HG03103 (cell line): ENCODE data around the gene CSF1R.
"Not testable (repeated sequence)": the region's sequence is repeated elsewhere in the genome, so short reads cannot be mapped to it uniquely, and the experiment has no call there.

Experiments used
- ATAC-seq: cut with Tn5 transposase; IDR thresholded peaks from one replicate; pipeline ENCODE4 v1.9.1; 2021; ENCODE audit warnings: low read depth; ENCODE audit not compliant: unreplicated experiment

Gene CSF1R

DNA sequence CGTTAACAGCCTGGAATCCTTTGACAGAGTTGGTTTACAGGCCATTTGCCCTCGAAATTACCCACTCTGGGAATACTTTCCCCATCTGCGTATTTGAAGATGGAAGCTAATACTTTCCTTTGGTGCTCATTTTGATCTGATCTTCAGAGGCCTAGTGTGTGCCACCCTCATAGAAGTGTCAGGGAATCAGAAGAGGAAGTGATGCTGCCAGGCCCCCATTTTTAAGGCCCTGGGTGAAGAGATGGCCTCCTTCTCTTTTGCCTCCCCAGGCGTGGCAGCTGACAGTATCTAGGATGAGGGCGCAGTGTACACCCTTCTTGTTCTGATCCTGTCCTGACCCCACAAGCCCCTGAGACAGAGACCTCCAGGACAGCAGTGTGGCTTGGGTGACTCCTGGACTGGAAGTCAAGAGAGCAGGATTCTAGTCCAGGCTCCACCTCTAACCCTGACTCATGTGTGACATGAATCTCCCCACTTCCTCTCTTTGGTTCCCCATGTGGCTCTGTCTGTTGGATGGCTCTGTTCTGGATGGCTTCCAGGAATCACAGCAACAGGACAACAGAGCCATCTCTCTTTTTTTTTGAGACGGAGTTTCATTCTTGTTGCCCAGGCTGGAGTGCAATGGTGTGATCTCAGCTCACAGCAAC is 27.8 kb downstream of the CSF1R start:
- no peak for ATAC-seq

DNA sequence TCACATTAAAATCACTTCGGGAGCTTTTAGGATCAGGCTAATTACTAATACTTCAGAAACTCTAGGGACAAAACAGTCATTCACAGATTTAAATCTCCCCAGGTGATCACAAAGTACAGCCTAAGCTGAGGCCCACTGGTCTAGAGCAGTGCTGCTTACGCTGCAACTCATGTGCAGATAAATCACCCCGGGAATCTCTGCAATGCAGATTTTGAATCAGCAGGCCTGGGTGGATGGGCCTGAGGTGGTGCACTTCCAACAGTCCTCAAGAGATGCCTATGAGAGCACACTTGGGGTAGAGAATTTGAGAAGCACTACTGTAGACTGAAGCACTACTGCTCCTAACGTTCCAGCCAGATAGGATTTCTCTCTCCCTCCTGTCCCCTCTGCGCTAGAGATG is 28.4 kb downstream of the CSF1R start:
- ATAC-seq: no peak

DNA sequence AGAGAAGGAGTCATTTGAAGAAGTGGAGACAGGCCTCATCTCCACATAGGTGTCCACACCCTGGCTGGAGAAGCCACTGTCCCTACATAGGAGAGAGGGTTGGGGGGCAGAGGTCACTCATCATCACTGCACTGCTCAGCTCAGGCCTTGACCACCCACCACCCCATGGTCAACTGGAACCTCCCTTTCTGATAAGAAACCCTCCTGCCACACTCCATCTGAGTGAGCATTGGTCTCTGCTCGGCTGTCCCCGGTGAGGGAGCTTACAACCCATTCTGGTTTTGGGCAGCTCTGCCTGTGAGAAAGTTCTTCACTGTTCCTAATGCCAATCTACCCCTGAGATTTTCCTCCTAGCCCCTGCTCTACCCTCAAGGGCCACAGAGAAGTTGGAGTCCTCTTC is 28.8 kb downstream of the CSF1R start:
- no peak for ATAC-seq

DNA sequence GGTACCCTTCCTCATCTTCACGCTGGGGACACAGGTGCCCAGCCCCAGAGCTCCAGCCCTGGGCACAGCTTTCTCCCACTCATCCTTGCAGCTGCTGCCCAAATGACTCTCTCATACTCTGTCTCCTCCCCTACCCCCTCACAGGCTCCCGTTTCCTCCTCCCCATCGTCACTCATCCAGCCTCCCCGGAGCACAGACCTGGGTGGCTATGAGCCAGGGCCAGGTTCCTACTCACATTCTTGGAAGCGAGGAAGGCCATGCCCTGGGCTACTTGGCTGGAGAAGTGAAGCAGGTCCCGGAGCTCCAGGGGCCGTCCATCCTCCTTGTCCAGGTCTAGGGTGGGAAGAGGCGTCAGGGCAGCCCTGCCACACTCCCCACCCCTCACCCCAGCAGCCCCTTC is 29.3 kb downstream of the CSF1R start:
- ATAC-seq: no peak

DNA sequence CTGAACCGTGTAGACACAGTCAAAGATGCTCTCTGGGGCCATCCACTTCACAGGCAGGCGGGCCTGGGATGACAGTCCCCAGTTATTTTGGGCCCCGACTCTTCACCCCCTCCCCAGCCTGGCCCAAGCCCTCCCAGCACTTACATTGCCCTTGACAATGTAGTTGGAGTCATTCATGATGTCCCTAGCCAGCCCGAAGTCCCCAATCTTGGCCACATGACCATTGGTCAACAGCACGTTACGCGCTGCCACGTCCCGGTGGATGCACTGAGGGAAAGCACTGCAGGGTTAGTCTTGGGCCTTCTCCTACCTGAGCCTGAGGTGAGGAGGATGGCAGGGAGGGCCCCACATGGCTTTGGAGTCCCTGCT is 30.3 kb downstream of the CSF1R start:
- no peak for ATAC-seq

DNA sequence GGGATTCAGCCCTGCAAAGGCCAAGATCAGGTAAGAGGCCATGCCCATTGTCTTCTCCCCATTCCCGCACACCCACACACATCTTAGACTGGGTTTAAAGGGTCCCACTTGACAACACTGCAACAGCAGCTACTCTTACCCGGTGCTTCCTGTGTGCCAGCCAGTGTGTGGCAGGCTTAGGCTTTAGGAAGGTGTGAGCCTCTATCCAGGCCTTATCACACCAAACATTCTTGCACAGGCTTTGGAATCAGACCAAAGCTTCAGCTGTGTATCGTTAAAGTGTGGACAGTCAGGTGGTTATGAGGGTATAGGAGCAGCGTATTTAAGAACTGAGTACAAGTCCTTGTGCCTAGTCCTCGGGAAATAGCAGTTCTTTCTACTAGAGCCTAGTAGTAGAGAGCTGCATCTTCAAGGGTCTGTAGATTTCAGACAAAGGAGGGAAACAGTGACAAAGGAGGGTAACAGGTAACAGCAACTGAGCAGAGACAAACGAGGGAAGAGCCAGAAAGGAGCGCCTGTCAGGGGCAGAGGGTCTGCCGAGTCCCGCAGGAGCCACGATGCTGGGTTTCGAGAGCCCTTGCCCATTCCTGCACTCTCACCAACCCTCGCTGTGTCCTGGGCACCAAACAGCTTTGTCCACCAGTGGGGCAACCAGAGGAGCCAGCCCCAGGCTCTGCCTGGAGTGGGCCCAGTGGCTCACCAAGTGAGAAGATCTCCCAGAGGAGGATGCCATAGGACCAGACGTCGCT is 30.9 kb downstream of the CSF1R start:
- no peak for ATAC-seq

DNA sequence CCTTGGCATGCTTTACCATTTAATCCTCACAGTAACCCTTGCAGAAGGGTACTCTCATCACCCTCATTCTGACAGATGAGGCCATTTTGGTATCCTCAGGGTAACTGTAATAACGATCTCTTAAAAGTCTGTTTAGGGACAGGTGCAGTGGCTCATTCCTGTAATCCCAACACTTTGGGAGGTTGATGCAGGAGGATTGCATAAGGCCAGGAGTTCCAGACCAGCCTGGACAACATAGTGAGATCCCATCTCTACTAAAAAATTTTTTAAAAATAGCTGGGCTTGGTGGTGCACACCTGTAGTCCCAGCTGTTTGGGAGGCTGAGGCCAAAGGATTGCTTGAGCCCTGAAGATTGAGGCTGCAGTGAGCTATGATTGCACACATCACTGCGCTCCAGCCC is 31.8 kb downstream of the CSF1R start:
- no peak for ATAC-seq

DNA sequence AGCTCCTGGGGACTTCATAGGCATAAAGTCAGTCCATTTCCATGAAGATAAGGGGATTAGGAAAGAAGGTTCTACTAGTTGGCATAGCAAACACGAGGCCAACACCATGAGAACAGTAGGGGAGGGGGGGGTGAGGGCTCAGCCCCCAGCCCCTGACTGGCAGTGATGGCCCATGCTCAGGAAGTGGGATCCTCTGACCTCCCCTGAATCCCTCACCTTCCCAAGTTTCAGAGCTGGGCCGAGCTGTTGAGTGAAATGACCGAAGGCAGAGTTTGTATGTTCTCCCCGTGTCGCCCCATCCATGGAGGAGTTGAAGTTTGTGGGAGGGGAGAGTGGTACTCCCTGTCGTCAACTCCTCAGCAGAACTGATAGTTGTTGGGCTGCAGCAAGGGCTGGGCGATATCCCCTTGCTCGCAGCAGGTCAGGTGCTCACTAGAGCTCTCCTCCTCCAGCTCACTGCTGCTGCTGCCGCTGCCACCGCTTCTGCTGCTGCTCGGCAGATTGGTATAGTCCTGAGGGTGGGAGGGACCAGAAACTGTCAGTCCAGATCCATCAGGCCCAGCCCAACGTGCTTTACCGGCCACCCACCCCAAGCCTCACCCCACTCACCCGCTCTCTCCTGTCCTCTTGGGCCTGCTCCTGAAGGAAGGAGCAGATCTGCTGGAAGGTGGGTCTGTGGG is 32.5 kb downstream of the CSF1R start:
- no peak for ATAC-seq

DNA sequence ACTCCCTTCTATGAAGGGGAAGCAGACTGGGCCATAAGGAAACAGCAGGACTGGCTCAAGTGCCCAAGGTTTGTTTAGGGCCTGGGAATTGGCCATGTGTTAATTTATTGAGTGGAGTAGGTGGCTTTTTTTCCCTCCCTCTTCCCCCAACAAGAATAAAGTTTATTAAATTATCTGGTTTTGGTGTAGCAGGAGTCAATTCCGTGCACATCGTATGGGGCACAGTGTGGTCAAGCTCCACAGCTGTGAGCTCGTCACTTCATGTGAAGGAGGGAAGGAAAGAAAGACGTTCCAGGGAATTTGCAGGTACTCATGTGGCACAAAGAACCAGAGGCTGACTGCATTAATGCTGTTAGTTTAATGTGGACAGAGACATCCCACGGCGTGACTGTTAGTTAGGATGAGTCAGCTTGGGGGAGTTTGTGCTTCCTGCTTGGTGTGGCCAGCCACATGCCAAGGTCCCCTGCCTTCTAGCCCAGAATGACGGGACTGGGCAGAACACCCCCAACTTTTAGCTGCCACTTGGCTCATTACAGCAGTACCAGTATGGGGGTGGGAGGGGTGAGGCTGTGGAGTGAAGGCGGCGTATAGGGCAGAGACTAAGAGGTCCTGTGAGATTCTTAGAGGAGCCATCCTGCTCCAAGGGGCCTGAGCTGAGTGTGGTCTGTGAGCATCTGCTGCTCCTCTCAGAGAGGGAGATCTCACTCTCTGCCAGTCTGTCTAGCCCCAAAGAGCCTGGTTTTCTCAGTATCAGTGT is 33.2 kb downstream of the CSF1R start:
- ATAC-seq: no peak

DNA sequence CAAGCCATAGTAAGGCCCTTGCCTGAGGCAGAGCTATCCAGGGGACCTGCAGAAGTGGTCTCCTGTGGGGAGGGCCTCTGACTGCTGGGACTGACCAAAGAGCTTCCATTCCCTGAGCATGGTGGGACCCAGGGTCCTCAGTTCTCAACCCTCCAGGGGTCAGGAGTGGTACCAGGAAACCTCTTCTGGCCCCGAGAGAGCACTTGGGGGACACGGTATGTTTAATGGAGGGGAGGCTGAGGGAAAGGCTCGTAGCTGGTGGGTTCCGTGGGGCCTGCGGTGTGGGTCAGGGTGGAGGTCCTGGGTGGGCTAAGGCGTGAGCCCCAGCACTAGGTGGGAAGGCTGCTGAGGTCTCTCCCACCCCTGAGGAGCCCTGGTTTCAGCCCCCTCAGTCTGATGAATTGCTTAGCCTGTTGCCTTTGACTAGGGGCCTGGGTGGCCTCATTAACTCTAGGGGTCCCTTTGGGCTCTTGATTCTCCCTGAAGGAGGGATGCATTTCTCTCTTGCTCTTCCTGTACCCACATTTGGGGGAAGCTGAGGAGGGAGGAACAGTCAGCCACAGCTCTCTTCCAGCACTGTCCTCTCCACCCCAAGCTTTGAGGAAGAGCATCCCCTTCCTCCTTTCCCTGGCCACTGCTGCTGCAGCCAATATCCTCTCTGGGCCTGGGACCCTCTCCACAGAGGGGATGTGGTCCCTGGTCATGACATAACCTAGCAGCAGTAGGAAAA is 34.0 kb downstream of the CSF1R start:
- no peak for ATAC-seq

DNA sequence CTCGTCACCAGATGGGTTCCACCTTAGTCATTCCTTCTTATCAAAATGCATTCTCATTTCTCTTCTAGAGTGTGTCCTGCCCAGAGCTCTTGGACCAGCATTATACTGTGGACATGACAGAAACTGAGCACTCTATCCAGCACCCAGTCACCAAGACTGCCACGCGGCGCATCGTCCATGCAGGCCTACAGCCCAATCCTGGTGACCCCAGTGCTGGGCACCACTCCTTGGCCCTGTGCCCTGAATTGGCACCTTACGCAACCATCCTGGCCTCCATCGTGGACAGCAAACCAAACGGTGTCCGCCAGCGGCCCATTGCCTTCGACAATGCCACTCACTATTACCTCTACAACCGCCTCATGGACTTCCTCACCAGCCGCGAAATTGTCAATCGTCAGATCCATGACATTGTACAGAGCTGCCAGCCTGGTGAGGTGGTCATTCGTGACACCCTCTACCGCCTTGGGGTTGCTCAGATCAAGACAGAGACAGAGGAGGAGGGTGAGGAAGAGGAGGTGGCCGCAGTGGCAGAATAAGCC is 34.6 kb downstream of the CSF1R start:
- no peak for ATAC-seq

DNA sequence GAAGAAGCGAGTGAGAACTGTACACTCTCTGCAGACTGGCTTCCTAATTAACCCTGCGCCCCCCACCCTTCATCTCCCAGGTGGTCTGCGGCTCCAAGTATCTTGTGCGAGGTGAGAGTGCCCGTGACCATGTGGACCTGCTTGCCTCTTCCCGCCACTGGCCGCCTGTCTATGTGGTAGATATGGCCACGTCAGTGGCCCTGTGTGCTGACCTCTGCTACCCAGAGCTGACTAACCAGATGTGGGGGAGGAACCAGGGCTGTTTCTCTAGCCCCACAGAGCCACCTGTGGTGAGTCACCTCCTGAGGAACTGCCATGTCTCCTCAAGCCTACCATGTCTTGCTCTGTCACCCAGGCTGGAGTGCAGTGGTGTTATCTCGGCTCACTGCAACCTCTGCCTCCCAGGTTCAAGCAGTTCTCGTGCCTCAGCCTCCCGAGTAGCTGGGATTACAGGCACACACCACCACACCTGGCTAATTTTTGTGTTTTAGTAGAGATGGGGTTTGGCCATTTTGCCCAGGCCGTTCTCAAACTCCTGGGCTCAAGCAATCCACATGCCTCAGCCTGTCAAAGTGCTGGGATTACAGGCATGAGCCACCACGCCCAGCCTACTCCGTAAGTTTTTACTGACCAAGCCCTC is 36.1 kb downstream of the CSF1R start:
- ATAC-seq: not testable (repeated sequence)

DNA sequence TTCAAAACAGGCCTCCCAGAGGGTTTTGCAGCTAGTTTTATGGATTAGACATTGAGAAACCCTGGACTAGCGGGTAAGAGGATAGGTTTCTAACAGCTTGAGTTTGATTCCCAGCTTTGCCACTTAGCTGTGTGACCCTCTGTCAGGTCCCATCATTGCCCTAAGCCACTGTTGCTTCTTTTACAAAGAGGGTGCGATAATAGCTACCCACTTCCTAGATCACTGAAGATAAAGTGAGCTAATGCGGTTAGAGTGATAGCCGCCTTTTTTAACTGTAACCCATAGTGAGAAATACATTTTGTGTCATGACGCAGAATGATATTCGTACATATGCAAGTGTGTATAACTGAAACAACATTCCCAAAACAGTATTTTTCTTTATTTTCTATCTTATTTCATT is 40.3 kb downstream of the CSF1R start:
- ATAC-seq: no peak

DNA sequence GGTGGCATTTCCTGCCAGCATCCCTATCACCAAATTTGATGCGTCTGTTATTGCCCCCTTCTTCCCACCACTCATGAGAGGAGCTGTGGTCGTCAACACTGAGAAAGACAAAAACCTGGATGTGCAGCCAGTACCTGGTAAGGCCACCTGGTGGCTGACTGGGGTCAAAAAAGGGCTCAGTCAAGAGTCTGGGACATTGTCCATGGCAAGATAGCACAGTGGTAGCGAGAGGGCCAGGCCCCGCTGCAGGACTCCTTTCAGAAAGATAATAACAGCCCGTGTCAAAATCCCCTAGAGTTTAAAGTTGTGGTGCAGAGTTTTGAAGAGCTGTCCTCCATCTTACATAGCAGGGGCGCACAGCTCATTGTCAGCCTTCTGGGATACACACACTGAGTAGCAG is 40.8 kb downstream of the CSF1R start:
- no peak for ATAC-seq

DNA sequence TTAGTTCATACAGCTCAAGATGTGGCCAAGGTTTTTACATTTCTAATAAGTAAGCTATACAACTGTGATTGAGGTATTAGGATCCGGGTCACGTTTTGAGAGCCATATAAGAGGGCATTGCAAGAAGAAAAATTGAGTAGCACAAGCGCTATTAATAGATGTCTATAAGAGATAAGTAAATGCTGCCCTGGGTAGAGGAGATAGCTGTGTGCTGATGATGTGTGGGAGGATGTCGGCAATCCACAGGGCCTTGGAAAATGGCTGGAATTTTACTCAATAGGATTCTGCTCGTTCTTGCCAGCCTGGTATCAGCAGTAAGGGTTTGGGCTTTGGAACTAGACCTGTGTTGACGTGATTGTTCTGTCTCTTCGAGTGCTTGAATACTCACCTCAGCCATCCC is 41.6 kb downstream of the CSF1R start:
- no peak for ATAC-seq

DNA sequence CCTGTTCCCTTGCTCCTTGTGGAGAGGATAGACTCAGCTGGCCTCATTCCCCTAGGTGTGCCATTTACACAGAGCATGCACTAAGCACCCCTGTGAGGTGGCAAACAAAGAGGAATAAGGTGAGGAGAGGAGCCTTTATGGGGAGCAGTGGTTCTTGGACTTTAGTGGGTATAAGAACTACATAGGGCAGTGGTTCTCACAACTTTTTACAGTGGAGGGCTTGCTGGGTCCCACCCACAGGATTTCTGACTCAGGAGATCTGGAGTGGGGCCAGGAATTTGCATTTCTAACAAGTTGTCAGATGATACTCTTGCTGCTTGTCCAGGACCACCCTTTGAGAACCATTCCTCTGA is 42.0 kb downstream of the CSF1R start:
- ATAC-seq: no peak

DNA sequence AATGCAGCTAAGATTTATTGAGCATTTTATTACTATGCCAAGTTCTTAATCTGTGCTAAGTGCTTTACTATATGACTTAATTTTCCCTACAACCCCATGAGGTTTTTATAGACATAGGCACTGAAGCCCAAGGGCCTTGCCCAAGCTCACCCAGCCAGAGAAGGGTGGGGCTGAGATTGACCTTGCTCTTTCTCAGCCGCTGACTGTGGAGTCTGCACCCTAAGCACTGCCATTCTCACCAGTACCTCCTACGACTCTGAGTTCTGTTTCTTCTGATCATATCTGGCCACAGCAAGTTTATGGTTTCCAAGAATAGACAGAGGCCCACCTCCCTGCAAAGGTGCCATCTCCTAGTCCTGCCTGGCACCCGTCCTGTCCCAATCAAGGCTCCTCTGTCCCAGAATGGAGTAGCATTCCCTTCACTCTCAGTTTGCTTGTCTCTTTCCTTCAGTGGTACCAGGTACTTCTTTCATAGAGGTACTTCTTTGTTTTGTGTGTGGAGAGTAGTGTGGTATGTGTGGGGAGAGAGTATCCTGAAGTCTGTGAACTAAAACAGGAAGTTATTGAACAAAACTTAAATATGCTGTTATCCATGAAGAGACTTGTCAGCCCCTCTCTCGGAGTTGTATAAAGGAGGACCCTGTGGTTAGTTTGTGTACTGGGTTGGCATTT is 42.6 kb downstream of the CSF1R start:
- no peak for ATAC-seq

DNA sequence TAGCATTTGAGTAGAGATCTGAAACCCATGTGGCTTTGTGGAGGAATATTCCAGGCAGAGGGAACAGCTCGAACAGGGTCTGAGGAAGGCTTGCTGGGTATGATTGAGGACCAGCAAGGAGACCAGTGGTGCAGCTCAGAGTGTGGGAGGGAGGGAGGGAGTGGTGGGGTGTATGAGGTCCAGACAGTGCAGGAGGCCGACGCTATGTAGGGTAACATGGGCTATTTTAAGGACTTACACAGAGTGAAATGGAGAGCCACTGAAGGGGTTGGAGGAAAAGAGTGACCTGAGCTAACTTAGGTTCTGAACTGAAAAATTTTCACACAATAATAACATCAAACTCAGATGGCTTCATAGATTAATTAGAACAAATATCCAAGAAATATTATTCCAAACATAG is 43.9 kb downstream of the CSF1R start:
- no peak for ATAC-seq

DNA sequence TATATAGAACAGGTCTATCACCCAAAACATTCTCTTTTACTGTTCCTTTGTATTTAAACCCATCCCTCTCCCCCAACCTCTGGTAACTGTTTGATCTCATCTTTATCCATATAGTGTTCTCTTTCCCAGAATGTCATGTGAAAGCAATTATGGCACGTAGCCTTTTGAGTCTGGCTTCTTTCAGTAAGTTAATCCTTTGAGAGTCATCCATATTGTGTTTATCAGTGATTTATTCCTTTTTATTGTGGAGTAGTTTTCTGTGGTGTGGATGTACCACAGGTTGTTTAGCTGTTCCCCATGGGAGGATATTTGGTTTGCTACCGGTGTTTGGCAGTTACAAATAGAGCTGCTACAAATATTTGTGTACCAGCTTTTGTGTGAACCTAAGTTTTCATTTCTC is 47.8 kb downstream of the CSF1R start:
- ATAC-seq: no peak
